HG02981 (cell line): ENCODE results near the gene DLGAP4.

Source experiments
- ATAC-seq: cut with Tn5 transposase; IDR thresholded peaks from one replicate; pipeline ENCODE4 v1.9.1; 2021; ENCODE audit warnings: mild to moderate bottlenecking, moderate library complexity; ENCODE audit not compliant: unreplicated experiment

DLGAP4 gene

GRCh38 chr20:36440370-36441026, 134.4 kb downstream of the DLGAP4 start:
- ATAC-seq = no peak

GRCh38 chr20:36441027-36441414, 134.9 kb downstream of the DLGAP4 start:
- ATAC-seq = no peak

GRCh38 chr20:36441416-36441815, 135.3 kb downstream of the DLGAP4 start:
- no peak for ATAC-seq

DNA sequence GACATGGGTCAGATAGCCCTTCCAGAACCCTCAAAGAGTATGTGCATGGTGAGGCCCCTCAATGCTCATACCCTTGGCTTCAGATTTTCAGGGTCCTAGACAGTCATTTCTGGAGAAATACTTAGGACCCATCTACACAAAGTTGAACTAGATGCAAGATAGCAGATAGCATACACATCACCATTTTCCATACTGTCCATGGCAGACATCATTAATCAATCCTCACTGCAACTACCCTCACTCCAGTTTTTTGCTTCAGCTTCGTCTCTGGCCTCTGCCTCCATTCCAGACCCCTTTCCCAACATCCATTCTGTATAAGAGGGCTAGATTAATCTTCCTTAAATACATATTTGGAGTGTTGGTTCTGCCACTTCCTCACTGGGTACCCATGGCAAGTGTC, 139.7 kb downstream of the DLGAP4 start:
- ATAC-seq = no peak

DNA sequence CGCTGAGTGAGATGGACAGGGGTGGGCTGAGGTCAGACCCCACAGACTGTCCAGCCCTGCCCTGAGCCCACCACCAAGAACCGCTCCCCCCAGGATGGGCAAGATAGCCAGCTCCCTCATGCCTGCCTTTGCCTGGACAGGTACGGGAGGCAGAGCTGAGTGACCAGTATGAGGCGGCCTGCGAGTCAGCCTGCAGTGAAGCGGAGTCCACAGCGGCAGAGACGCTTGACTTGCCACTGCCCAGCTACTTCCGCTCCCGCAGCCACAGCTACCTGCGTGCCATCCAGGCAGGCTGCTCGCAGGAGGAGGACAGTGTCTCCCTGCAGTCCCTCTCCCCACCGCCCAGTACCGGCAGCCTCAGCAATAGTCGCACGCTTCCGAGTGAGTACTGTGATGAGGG, 140.4 kb downstream of the DLGAP4 start:
- ATAC-seq = no peak

DNA sequence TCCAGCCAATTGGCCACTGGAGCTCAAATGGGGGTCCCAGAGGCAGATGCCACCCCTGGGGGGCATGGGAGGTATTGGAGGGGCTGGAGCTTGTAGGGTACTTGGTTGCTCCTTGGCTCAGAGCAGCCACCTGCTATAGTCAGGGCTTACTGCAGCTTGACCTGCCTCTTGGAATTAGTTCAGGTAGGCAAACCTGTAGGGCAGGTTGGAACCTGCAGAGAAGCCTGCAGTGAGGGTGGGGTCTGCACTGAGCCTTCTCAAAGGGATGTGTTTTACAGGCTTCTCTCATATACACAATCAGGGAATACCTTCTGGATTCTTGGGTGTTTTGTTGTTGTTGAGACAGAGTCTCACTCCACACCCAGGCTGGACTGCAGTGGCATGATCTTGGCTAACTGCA, 141.0 kb downstream of the DLGAP4 start:
- ATAC-seq = no peak

- ATAC-seq = no peak
These were observed 143.5 kb downstream of the DLGAP4 start for GRCh38 chr20:36449663-36450062.

GRCh38 chr20:36454332-36454697, 148.2 kb downstream of the DLGAP4 start:
- ATAC-seq = no peak

DNA sequence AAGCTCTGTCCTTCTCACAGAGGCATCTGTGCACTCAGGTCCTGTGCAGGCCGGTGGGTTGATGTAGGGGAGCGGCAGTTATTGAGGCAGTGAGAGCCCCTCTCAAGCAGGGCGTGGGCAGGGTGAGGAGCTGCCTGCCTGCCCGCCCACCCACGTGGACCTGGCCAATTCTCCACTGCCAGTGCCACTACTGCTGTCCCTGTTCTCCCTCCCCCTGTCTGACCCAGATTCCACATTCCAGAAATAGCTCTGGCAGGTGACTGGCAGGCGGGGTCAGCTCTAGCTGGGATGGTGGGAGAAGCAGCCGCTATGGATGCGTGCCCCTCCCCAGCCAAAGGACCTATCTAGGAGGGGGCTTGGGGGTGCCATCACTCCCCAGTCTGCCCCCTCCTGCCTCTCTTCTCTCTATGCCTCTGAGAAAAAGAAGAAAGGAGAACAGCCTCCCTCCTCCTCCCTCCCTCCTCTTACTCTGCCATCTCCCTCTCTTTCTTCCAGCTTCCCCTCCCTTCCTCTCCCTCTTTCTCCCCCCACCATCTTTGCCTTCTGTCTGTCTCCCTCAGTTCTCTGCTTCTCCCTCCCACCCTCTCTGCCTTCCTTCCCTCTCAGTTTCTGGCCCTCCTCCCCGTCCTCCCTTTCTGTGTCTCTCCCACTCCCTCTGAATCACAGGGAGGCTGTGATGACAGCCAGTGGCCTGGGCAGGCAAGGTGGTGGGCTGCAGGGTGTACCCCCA, 148.7 kb downstream of the DLGAP4 start:
- ATAC-seq = no peak

- ATAC-seq = no peak
These were observed 150.0 kb downstream of the DLGAP4 start for GRCh38 chr20:36455972-36456625.

GRCh38 chr20:36460648-36461599, 154.8 kb downstream of the DLGAP4 start:
- peak; percentile 56 for ATAC-seq

DNA sequence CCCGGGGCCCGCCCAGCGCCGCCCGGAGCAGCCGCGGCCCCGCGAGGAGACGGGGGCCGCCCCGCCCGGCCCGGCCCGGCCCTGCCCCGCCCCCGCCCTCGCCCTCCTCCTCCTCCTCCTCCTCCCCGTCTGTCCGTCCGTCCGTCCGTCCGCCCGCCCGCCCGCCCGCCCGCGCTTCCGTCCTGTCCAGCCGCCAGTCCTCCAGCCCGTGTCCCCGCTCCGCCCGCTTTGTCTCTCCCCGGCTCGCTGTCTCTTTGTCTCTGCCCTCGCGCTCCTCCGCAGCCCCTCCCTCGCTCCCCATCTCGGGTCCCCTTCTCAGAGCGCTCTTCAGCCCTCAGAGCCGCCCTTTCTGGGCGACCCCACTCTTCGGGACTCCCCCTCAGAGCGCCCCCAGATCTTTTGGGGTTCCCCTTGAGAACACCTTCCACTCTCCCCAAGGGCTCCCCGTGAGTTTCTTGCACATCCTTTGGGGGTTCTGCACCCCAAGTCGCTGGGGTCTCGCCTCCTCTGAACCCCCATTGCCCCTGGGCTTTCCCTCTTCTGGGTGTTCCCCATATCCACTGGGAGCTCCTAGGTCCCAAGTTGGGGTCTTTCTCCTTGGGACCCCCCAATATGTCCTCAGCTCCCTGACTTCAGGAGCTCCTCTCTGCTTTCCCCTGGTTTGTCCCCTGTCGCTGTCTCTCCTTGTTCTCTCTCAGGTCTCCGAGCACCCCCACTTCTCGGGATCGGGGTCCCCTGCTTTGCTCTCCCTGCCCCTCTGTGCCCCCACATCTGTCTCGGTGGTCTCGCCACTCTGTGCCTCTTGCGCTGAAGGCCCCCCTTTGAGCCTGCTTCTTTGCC, 155.7 kb downstream of the DLGAP4 start:
- peak; percentile 23 for ATAC-seq

- no peak for ATAC-seq
These were observed 156.5 kb downstream of the DLGAP4 start for GRCh38 chr20:36462440-36463211.

DNA sequence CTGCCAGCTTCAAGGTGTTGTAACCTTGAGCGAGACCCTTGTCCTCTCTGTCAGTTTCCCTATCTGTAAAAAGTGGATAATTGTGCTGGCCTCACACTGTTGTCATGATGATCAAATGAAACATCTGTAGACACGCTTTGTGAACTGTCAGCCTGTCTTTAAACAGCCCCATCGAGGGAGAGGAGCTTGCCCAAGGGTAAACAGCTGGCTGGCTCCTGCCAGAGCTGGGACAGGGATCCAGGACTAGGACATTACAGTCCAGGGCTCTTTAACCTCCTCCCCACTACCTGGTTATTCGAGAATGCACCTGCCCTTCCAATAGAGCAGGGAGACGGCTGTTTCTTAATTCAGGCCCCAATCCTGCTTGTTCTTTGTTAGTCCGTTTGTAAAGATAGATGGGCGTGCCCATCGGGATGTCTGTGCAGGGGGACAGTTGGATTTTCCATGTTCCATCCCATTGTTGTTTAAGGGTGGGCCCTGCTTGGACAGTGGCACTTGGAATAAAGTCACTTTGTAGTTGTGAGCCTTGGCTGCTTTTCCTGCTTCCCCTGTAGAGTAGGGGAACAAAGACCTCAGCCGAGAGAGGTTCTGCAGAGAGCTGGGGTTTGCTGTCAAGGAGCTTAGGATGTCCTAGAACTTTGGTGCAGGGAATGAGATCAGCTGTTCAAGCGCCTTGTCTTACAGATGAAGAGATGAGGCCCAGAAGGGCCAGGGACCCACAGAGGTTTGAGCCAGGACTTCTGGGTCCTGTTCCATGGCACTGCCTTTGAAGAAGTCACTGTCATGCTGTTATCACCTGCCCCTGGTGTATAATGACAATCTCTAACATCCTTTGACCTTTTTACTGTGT, 157.3 kb downstream of the DLGAP4 start:
- ATAC-seq = no peak

DNA sequence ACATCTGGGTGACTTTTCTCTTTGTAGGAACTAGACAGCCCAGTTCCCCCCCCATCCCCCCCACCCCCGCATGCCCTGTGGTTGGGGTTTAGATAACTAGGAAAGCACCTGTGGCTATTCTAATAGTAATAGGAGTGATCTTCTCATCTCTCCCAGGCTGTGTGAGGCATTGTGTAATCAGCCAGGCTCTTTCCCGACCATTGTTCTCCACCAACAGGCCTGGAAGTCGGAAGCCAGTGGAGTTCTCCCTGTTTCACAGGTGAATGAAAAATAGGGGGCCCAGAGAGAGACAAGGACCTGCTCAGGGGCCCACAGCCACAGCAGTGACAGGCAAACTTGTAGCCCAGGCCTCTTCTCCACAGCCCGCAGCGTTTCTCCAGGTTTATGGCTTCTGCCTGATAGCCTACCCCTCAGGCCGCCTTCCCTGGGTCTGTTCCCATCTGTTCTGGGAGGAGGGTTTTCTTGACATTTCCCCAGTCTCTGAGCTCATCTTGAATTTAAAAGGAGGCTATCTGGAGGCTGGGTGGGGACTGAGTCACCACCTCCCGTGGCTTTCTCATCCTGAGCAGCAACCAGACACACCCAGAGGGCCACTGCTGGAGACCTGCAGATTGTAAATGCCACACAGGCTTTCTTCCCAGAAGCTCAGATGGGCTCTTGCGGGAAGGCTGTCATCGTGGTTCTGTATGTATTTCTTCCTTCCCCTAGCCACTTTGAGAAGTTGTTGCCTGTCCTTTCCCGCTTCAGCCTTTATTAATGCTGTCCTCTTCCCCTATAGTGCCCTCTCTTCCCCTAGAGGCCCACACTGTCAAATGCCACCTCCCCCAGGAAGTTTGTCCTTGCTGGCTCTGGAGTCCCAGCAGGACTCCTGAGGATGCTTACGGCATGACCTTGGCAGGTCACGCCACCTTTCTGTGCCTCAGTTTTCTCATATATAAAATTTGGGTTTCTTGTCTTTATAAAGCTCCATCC, 159.3 kb downstream of the DLGAP4 start:
- ATAC-seq = no peak

DNA sequence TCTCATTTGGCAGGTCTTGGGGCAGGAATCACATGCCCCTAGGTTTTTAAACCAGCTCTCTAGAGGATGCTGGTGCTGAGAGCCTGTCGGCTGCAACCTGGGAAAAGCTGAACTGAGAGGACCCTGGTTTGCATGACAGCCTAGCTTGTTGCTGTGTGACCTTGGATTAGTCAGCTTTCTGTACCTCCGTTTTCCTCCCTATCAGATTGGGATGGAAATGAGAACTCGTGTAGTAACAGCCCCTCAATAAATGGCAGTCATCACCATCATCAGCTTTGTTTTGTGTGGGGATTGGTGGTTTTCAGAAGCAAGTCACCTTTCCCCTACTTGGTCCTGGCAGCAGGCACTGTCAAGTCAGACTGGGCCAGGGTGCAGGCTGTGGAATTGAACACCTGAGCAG, 159.9 kb downstream of the DLGAP4 start:
- ATAC-seq = no peak
